Ascending aorta (tissue), 2 donors: ENCODE data around the gene FHL2. TPM values are rescaled to one million over a fixed set of nuclear protein-coding genes. Genes with fewer than 3 reads are reported as not detected.

Source experiments
- DNase-seq, 2 donors: peaks; one replicate each; pipeline ENCODE4 v3.0.0-alpha.2; 2019; ENCODE audit warnings: low spot score in 2 of 2
- H3K27ac ChIP-seq, 2 donors: fragments of 200-600 bp; sonication (generic); one replicate each; pipeline ENCODE4 v1.5.1; 2016 to 2017; ENCODE audit warnings: mild to moderate bottlenecking in 1 of 2
- H3K27me3 ChIP-seq: fragments of 200-600 bp; sonication (generic); one replicate; pipeline ENCODE4 v1.5.1; 2017
- H3K36me3 ChIP-seq, 2 donors: fragments of 200-600 bp; sonication (generic); one replicate each; pipeline ENCODE4 v1.5.1; 2016
- H3K4me1 ChIP-seq, 2 donors: fragments of 200-600 bp; sonication (generic); one replicate each; pipeline ENCODE4 v1.5.1; 2016 to 2017; ENCODE audit warnings: mild to moderate bottlenecking in 1 of 2
- H3K4me3 ChIP-seq, 2 donors: fragments of 200-600 bp; sonication (generic); one replicate each; pipeline ENCODE4 v1.5.1; 2016 to 2017; ENCODE audit warnings: mild to moderate bottlenecking in 1 of 2
- H3K9me3 ChIP-seq, 2 donors: fragments of 200-600 bp; sonication (generic); one replicate each; pipeline ENCODE4 v1.5.1; 2016
- intact Hi-C: fragments of 100-400 bp; cut with DNase I; formaldehyde crosslinking; loops from one replicate; pipeline ENCODE4 v1.15.1; 2023
- total RNA-seq: library from RNA; depleted of rRNA; stranded (reverse); fragments of >200 nt; gene quantifications from one replicate; pipeline ENCODE4 v1.1.0, GENCODE V29; 2016
- TF ChIP-seq, protein P1 (sequence below), 3 experiments: fragments of 200-600 bp in 2 of 3; fragments of 450-650 bp in 1 of 3; sonication (generic) in 2 of 3; IDR thresholded peaks; one replicate each; pipeline ENCODE4 v1.5.1; 2016 to 2019; ENCODE audit warnings: antibody characterized with exemption in 3 of 3, mild to moderate bottlenecking in 1 of 3, moderate library complexity in 1 of 3

The FHL2 gene
- total RNA-seq, 1 donor from 2014 or later = 175 TPM

DNA sequence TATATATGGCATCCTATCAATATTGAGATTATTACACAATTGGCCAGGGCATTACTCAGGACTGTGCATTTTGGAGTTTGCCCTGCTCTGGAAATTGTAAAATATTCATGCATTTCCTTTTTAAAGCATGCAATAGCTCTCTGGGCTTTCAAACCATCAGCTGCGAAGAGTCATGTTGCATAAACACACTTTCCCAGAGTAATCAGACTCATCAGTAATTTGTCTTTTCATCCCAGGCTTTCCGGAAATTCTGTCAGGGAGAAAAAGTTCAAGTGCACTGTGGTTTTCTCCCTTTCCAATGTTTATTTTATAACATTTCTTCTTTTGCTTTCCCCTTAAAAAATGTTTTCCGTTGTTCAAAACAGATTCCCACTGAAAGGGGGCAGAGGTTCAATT lies 38.9 kb upstream of the FHL2 start:
- Histone ChIP-seq H3K27ac (no peak overlapping the region), H3K4me1 (no peaks in the 10 kb centered on the region), H3K4me3 (no peak overlapping the region), H3K9me3 (no peaks in the 10 kb centered on the region), H3K27me3 (no peaks in the 10 kb centered on the region), H3K36me3 (no peaks in the 10 kb centered on the region)
- intact Hi-C loops = no loop called here
- DNase-seq = no peak
- TF ChIP-seq, protein P1, sequence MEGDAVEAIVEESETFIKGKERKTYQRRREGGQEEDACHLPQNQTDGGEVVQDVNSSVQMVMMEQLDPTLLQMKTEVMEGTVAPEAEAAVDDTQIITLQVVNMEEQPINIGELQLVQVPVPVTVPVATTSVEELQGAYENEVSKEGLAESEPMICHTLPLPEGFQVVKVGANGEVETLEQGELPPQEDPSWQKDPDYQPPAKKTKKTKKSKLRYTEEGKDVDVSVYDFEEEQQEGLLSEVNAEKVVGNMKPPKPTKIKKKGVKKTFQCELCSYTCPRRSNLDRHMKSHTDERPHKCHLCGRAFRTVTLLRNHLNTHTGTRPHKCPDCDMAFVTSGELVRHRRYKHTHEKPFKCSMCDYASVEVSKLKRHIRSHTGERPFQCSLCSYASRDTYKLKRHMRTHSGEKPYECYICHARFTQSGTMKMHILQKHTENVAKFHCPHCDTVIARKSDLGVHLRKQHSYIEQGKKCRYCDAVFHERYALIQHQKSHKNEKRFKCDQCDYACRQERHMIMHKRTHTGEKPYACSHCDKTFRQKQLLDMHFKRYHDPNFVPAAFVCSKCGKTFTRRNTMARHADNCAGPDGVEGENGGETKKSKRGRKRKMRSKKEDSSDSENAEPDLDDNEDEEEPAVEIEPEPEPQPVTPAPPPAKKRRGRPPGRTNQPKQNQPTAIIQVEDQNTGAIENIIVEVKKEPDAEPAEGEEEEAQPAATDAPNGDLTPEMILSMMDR (IDR thresholded peaks at IDR 0.05) = no peak

DNA sequence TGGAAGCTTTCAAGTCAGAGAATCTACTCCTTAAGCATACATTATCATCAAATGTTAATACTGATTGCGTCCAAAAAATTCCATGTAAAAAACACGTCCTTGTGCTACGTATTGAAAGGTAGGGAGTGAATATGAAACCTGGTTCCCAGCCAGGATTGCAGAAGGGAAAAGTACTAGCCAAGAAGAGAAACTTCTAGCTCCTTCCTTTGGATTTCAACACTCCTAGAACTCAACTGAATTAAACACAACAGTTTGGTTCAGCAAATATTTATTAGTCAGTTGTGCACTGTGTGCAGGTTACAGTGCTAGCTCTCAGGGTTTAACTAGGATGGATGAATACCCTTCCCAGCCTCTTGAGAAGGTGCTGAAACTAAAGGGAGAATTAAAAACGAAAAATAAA lies 33.9 kb upstream of the FHL2 start:
- no peaks in the 10 kb centered on the region for H3K4me1 ChIP-seq
- intact Hi-C loops = loop anchor here (5.0 kb wide), 1 partner anchor 75 kb away; no protein-coding TSS in a partner anchor
- no peak for DNase-seq
- no peaks in the 10 kb centered on the region for H3K27me3 ChIP-seq
- H3K27ac ChIP-seq = no peak overlapping the region
- no peaks in the 10 kb centered on the region for H3K36me3 ChIP-seq
- H3K9me3 ChIP-seq = no peaks in the 10 kb centered on the region
- H3K4me3 ChIP-seq = no peak overlapping the region
- TF ChIP-seq, protein P1 (IDR thresholded peaks at IDR 0.05) = no peak

DNA sequence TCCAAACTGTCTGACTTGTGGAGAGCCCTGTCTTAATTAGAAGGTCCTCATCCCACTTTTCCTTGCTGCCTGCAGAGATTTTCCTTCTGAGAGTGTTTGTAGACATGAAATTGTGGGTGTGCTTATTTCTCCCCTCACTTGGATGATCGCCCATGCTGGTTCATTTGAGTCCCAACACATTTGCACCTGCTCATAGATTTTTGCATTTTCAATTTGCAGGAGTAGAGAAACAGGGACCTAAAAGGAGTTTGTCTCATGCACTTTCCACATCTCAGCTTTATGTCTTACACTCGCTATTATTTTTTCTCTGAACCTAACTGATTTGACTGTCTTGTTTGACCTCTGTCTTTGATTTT lies 33.2 kb upstream of the FHL2 start:
- Histone ChIP-seq H3K4me1 (no peaks in the 10 kb centered on the region), H3K4me3 (no peak overlapping the region), H3K27me3 (no peaks in the 10 kb centered on the region), H3K9me3 (no peaks in the 10 kb centered on the region), H3K36me3 (no peaks in the 10 kb centered on the region), H3K27ac (no peak overlapping the region)
- DNase-seq = no peak
- intact Hi-C loops = loop anchor here (5.0 kb wide), 1 partner anchor 75 kb away; no protein-coding TSS in a partner anchor
- TF ChIP-seq, protein P1 (IDR thresholded peaks at IDR 0.05) = no peak

DNA sequence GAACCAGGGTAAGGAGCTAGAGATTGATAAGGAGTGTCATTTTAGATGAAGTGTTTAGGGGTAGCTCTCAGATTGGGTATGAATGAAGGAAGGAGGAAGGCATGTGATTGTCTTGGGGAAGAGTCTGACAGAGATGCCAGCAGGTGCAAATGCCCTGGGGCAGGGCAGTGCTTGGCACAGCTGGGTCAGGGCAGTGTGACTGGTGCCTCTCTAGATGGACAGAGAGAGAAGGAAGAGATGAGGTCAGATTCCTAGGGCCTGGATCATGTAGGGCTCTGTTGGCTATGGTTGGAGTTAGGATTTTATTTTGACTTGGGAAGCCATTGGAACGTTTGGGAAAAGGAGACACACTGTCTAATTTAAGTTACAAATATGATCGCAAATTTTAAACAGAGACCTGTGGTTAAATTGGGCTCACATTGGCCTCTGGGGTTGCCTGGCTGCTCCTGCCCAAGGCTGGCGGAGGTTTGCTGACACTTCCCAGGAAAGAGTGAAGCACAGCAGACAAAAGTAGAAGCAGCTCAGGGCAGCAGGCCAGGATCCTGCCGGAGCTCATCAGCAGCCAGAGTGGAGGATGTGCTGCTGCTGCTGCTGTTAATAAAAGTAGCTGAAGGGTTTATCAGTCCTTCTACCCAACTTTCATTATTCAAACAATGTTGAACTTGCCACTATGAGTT lies 32.7 kb upstream of the FHL2 start:
- no peak for DNase-seq
- Histone ChIP-seq H3K27ac (no peak overlapping the region), H3K36me3 (no peaks in the 10 kb centered on the region), H3K4me3 (no peak overlapping the region), H3K9me3 (no peaks in the 10 kb centered on the region), H3K4me1 (no peaks in the 10 kb centered on the region), H3K27me3 (no peaks in the 10 kb centered on the region)
- intact Hi-C loops = loop anchor here (5.0 kb wide), 1 partner anchor 76 kb away; no protein-coding TSS in a partner anchor
- TF ChIP-seq, protein P1 (IDR thresholded peaks at IDR 0.05) = no peak

DNA sequence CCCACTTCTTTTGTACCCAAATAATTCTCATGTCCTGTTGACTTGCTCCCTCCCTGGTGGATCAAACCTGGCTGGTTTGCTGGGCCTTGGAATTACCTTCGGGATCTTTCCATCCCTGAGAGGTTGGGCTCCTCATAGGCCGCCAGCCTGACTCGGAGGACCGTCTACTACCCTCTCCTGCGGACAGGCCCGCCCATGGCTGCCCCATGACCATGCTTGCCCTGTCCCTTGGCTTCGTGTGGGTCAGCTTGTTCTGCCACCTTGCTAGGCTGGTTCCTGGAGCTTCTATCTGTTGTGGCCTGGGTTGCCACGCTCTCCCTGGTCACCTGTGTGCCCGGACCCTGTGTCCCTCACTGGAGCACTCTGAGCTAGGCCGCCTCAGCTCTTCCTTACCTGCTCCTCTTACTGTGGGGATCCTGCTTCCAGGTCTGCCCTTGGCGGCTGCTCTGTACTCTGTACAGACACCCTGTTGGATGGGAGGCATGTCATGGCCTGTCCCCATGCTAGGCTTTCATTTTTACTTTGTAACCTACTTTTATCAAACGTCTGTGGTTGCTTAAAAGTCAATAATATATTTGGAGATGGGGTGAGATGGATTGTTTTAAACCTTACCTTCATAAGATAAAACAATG lies 29.7 kb upstream of the FHL2 start:
- intact Hi-C loops = no loop called here

More for the DNA sequence above, 29.7 kb upstream of the FHL2 start:
- no peaks in the 10 kb centered on the region for H3K36me3 ChIP-seq
- TF ChIP-seq, protein P1 (IDR thresholded peaks at IDR 0.05) = no peak
- no peak overlapping the region for H3K27ac ChIP-seq
- H3K27me3 ChIP-seq = no peaks in the 10 kb centered on the region
- DNase-seq = no peak
- no peak overlapping the region for H3K4me3 ChIP-seq
- no peaks in the 10 kb centered on the region for H3K4me1 ChIP-seq
- no peaks in the 10 kb centered on the region for H3K9me3 ChIP-seq
